Activated CD4-positive, CD25-positive, alpha-beta regulatory T cell treated with anti-CD3 and anti-CD28 coated beads, Interleukin-2, amount 50 U/mL, for 72 hours (primary cell): ENCODE data around the gene WNT3A.

ENCODE experiments used
- DNase-seq: peaks from one replicate; pipeline ENCODE4 v3.0.0; 2021

WNT3A gene

GRCh38 chr1:228073061-228073856 is 66.5 kb downstream of the WNT3A start:
- no peak for DNase-seq

- DNase-seq, result no peak
Observed at GRCh38 chr1:228073857-228074545, 67.2 kb downstream of the WNT3A start.

- DNase-seq, result no peak
Observed at GRCh38 chr1:228074954-228075730, 68.3 kb downstream of the WNT3A start.

- DNase-seq, result no peak
Observed at GRCh38 chr1:228075801-228076271, 69.0 kb downstream of the WNT3A start.

- DNase-seq, result no peak
Observed at GRCh38 chr1:228076796-228077430, 70.1 kb downstream of the WNT3A start.

GRCh38 chr1:228077565-228078330 is 71.0 kb downstream of the WNT3A start:
- no peak for DNase-seq

- DNase-seq, result no peak
Observed at GRCh38 chr1:228079013-228079412, 72.2 kb downstream of the WNT3A start.

- no peak for DNase-seq
Observed at GRCh38 chr1:228079601-228080263, 72.9 kb downstream of the WNT3A start.

GRCh38 chr1:228081144-228081543 is 74.3 kb downstream of the WNT3A start:
- no peak for DNase-seq

- no peak for DNase-seq
Observed at GRCh38 chr1:228081578-228082213, 74.9 kb downstream of the WNT3A start.

GRCh38 chr1:228082214-228082917 is 75.6 kb downstream of the WNT3A start, which contains the start of gene ARF1:
Gene ARF1, plus strand, starts transcription at chr1:228082708. Its CDS starts 14,407 bp downstream, at chr1:228097115.
- DNase-seq, result peak; percentile 96

- no peak for DNase-seq
Observed at GRCh38 chr1:228082918-228083870, 76.4 kb downstream of the WNT3A start.

GRCh38 chr1:228083871-228084278 is 77.1 kb downstream of the WNT3A start:
- DNase-seq, result no peak

- DNase-seq, result no peak
Observed at GRCh38 chr1:228084325-228084724, 77.5 kb downstream of the WNT3A start.

- no peak for DNase-seq
Observed at GRCh38 chr1:228084797-228085196, 78.0 kb downstream of the WNT3A start.

GRCh38 chr1:228085287-228085951 is 78.6 kb downstream of the WNT3A start:
- no peak for DNase-seq

- no peak for DNase-seq
Observed at GRCh38 chr1:228087771-228088251, 81.0 kb downstream of the WNT3A start.
